ENCODE results near the gene GGCX.

Gene GGCX

DNA sequence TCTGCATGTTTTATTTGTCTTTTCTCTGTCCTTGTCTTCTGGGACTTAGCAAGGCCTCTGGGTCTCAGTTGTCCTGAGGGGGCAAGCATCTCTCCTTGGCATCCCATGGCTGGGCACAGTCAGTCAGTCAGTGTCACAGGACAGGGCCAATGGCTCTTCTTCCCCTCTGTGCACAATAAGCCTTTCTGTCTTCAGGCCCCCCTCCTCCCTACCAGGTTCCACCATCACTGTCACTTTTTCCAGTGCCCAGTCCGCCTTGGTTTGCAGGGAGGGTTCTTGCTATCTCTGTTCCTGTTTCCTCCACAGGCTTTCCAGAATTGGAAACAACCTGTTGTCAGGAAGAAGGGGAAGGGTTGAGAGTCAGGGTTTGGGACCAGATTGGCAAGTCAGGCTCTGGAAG, 21.2 kb upstream of the GGCX start:
- Histone ChIP-seq H3K9me2 (replicated peaks; ENCODE audit: insufficient read depth, low read length) (no peaks in the 10 kb centered on the region), H3F3A (ENCODE audit: insufficient read depth) (no peaks in the 10 kb centered on the region), H3K4me2 (ENCODE audit: low read depth, low read length, poor library complexity, severe bottlenecking) (no peak overlapping the region), H3K36me3 (ENCODE audit: low read length) (no peaks in the 10 kb centered on the region), H2AFZ (ENCODE audit: low read depth, low read length, severe bottlenecking) (no peak overlapping the region), H3K79me2 (ENCODE audit: insufficient read depth, low read length) (peaks cover 18% of the 10 kb centered on the region), H3K27ac (ENCODE audit: low read depth, low read length) (no peak overlapping the region), H4K20me1 (ENCODE audit: low read depth, low read length) (no peaks in the 10 kb centered on the region), H3K27me3 (ENCODE audit: low read length) (no peaks in the 10 kb centered on the region), H3K4me3 (ENCODE audit: insufficient read depth, low read length, poor library complexity, severe bottlenecking) (no peak overlapping the region), H3K9ac (ENCODE audit: low read length) (no peak overlapping the region), H3K9me3 (ENCODE audit: insufficient read depth, low read length) (no peaks in the 10 kb centered on the region)
- TF ChIP-seq CTCF (IDR thresholded peaks at IDR 0.05; ENCODE audit: insufficient read depth, low read length, poor library complexity, severe bottlenecking) (no peak), EZH2phosphoT487 (conservative IDR thresholded peaks at IDR 0.05; ENCODE audit: low read length) (no peak)

DNA sequence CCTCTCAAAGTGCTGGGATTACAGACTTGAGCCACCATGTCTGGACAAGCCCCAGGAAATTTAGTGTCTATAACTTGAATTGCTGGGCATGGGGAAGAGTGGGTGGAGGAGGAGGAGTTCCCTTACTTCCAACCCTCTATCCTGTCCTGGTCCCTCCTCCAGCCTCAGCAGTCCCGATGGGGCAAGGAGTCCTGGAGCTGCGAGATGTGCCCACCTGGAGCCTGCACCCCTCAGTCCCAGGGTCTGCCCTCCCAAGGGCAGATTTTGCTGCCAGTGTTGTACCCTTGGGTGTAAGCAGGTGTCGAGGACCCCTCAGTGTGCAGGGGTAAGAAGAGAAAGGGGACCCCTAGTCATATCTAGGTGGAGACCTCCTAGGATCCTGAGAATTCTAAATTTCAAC, 18.9 kb upstream of the GGCX start:
- no peak overlapping the region for H3K9ac ChIP-seq (ENCODE audit: low read length)
- H3K9me3 ChIP-seq (ENCODE audit: insufficient read depth, low read length) = no peaks in the 10 kb centered on the region
- TF ChIP-seq CTCF (IDR thresholded peaks at IDR 0.05; ENCODE audit: insufficient read depth, low read length, poor library complexity, severe bottlenecking) (no peak), EZH2phosphoT487 (conservative IDR thresholded peaks at IDR 0.05; ENCODE audit: low read length) (no peak)
- H2AFZ ChIP-seq (ENCODE audit: low read depth, low read length, severe bottlenecking) = no peak overlapping the region
- no peaks in the 10 kb centered on the region for H3K27me3 ChIP-seq (ENCODE audit: low read length)
- no peak overlapping the region for H3K27ac ChIP-seq (ENCODE audit: low read depth, low read length)
- peaks cover 18% of the 10 kb centered on the region for H3K79me2 ChIP-seq (ENCODE audit: insufficient read depth, low read length)
- no peak overlapping the region for H3K4me3 ChIP-seq (ENCODE audit: insufficient read depth, low read length, poor library complexity, severe bottlenecking)
- H3K4me2 ChIP-seq (ENCODE audit: low read depth, low read length, poor library complexity, severe bottlenecking) = no peak overlapping the region
- H3F3A ChIP-seq (ENCODE audit: insufficient read depth) = no peaks in the 10 kb centered on the region; the same call in 1 of the 2 replicates
- H4K20me1 ChIP-seq (ENCODE audit: low read depth, low read length) = no peaks in the 10 kb centered on the region
- H3K9me2 ChIP-seq (replicated peaks; ENCODE audit: insufficient read depth, low read length) = no peaks in the 10 kb centered on the region
- no peaks in the 10 kb centered on the region for H3K36me3 ChIP-seq (ENCODE audit: low read length)

GRCh38 chr2:85579266-85579935, 18.1 kb upstream of the GGCX start:
- Histone ChIP-seq H2AFZ (ENCODE audit: low read depth, low read length, severe bottlenecking) (no peak overlapping the region), H3K4me3 (ENCODE audit: insufficient read depth, low read length, poor library complexity, severe bottlenecking) (no peak overlapping the region), H3K9me3 (ENCODE audit: insufficient read depth, low read length) (no peaks in the 10 kb centered on the region), H3K9ac (ENCODE audit: low read length) (peak overlapping the region; percentile 78), H3K36me3 (ENCODE audit: low read length) (no peaks in the 10 kb centered on the region), H3F3A (ENCODE audit: insufficient read depth) (no peaks in the 10 kb centered on the region; the same call in 1 of the 2 replicates), H3K27ac (ENCODE audit: low read depth, low read length) (no peak overlapping the region), H4K20me1 (ENCODE audit: low read depth, low read length) (no peaks in the 10 kb centered on the region), H3K9me2 (replicated peaks; ENCODE audit: insufficient read depth, low read length) (no peaks in the 10 kb centered on the region), H3K79me2 (ENCODE audit: insufficient read depth, low read length) (peaks cover 18% of the 10 kb centered on the region), H3K27me3 (ENCODE audit: low read length) (no peaks in the 10 kb centered on the region), H3K4me2 (ENCODE audit: low read depth, low read length, poor library complexity, severe bottlenecking) (peak overlapping the region; percentile 90)
- TF ChIP-seq CTCF (IDR thresholded peaks at IDR 0.05; ENCODE audit: insufficient read depth, low read length, poor library complexity, severe bottlenecking) = no peak
- TF ChIP-seq EZH2phosphoT487 (conservative IDR thresholded peaks at IDR 0.05; ENCODE audit: low read length) = no peak

Measured in SU-DHL-6 (cell line).